ENCODE measurements around the gene ACTN4. TPM values are rescaled to one million over a fixed set of nuclear protein-coding genes. Genes with fewer than 3 reads are reported as not detected.

The ACTN4 gene
- total RNA-seq, 1 experiment from 2014 or later: 199 TPM

DNA sequence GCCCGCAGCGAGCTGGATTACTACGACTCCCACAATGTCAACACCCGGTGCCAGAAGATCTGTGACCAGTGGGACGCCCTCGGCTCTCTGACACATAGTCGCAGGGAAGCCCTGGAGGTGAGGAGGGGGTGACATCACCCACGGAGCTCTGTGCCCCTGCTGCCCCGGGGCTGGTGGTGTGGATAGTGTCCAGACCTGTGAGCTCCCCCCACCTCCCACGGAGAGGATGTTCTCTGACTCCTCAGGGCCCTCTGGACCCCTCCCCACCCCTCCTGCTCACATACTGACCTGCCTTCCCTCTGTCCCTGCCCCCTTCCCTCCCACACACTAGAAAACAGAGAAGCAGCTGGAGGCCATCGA, 76.1 kb downstream of the ACTN4 start:
- DNase-seq (ENCODE audit: low read depth): no peak

DNA sequence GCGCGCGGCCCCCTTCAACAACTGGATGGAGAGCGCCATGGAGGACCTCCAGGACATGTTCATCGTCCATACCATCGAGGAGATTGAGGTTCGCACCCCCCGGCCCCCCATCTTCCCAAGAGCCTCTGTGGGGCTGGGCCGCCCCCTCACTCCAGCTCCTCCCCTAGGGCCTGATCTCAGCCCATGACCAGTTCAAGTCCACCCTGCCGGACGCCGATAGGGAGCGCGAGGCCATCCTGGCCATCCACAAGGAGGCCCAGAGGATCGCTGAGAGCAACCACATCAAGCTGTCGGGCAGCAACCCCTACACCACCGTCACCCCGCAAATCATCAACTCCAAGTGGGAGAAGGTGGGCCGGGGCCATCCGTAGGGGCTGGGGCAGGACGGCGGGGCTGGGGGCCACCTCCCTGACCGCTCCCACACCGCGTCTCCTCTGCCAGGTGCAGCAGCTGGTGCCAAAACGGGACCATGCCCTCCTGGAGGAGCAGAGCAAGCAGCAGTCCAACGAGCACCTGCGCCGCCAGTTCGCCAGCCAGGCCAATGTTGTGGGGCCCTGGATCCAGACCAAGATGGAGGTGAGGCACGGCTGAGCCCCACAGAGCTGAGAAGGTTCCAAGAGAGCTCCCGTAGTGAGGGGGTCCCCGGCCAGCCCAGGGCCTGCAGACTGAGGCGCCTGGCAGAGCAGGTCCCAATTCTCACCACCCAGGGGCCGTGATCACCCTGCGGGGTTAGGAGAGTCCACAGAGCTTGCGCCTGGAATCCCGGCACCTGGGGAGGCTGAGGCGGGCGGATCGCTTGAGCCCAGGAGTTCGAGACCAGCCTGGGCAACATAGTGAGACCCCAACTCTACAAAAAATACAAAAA, 76.8 kb downstream of the ACTN4 start:
- DNase-seq (ENCODE audit: low read depth): no peak

DNA sequence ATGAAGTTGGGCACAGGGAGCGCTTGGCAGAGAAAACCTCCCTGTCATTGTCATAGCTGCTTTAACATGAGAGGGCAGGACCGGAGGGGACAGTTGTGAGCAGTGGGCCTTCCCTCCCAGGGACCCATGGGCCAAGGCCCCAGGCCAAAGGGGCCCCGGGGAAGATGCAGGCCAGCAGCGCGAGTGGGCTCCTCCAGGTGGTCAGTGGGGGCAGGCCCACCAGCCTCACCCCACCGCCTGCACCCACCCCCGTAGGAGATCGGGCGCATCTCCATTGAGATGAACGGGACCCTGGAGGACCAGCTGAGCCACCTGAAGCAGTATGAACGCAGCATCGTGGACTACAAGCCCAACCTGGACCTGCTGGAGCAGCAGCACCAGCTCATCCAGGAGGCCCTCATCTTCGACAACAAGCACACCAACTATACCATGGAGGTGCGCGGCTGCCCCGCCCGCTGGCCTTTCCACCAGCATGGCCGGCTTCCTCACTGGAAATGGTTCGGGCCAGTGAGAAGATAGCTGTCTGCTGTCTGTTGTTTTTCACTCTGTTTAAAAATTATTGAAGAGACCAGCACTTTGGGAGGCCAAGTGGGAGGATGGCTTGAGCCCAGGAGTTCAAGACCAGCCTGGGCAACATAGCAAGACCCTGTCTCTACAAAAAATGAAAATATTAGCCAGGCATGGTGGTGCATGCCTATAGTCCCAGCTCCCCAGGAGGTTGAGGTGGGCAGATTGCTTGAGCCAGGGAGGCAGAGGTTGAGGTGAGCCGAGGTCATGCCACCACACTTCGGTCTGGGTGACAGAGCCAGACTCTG, 78.2 kb downstream of the ACTN4 start:
- no peak for DNase-seq (ENCODE audit: low read depth)

DNA sequence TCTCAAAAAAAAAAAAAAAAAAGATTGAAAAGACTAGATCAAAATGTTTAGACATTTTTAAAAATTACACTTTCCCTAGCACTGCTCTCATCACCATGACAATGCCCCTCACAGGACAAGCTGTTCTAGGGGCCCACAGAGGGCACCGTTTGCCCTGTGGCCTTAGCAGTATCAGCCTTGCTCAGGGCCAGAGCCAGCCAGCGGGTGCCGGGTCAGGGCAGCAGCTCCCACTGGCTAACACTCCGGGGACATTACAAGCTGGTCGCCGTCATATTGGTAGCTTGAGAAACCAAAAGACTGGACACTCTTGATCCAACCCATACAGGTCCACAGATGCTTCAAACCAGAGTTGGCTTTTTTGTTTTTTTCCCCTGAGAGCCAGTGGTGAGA, 78.8 kb downstream of the ACTN4 start:
- no peak for DNase-seq (ENCODE audit: low read depth)

DNA sequence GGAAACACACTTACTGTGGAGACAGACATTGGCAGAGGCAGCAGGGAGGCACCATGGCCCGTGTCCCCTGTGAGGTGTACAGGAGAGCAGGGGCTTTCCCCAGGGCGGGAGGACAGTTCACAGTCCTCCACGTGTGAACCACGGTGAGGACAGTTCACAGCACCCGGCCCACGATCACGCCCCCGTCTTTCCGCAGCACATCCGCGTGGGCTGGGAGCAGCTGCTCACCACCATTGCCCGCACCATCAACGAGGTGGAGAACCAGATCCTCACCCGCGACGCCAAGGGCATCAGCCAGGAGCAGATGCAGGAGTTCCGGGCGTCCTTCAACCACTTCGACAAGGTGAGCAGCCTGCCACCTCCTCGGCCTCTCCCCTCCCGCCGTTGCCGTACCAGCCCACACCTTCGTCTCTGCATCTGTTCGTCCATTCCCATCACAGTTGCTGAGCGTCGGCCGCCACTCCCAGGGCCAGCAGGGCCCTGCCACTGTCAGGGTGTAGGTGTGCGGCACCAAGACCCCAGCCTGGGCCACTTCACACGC, 79.4 kb downstream of the ACTN4 start:
- DNase-seq (ENCODE audit: low read depth): no peak

GRCh38 chr19:38727306-38727867, 79.9 kb downstream of the ACTN4 start:
- DNase-seq (ENCODE audit: low read depth): no peak

- DNase-seq (ENCODE audit: low read depth): no peak
These were observed 80.6 kb downstream of the ACTN4 start for GRCh38 chr19:38727868-38728660.

DNA sequence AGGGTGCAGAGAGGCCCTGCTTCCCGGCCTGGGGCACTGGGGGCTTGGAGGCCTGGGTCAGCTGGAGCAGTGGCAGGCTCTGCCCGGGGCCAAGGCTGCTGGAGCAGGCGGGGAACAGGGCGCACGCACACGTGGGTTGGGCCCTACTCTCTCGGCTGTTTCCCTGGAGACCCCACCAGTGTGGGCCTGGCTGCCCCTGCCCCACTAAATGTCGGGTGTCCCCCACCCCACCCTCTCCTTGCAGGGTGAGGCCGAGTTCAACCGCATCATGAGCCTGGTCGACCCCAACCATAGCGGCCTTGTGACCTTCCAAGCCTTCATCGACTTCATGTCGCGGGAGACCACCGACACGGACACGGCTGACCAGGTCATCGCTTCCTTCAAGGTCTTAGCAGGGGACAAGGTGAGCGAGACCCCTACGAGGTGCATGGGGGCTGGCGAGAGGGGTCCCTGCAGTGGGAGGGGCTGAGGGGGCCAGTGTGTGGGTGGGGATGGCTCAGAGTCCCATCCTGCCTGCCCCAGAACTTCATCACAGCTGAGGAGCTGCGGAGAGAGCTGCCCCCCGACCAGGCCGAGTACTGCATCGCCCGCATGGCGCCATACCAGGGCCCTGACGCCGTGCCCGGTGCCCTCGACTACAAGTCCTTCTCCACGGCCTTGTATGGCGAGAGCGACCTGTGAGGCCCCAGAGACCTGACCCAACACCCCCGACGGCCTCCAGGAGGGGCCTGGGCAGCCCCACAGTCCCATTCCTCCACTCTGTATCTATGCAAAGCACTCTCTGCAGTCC, 81.5 kb downstream of the ACTN4 start:
- DNase-seq (ENCODE audit: low read depth): no peak

GRCh38 chr19:38729653-38730469, 82.4 kb downstream of the ACTN4 start:
- peak; percentile 67 for DNase-seq (ENCODE audit: low read depth)

GRCh38 chr19:38730470-38730730, 83.0 kb downstream of the ACTN4 start:
- no peak for DNase-seq (ENCODE audit: low read depth)

- DNase-seq (ENCODE audit: low read depth): no peak
These were observed 83.5 kb downstream of the ACTN4 start for GRCh38 chr19:38730731-38731589.

GRCh38 chr19:38731654-38732301, 84.3 kb downstream of the ACTN4 start:
- no peak for DNase-seq (ENCODE audit: low read depth)

GRCh38 chr19:38733241-38733492, 85.7 kb downstream of the ACTN4 start:
- no peak for DNase-seq (ENCODE audit: low read depth)

- DNase-seq (ENCODE audit: low read depth): peak; percentile 51
These were observed 86.2 kb downstream of the ACTN4 start for GRCh38 chr19:38733493-38734175.

GRCh38 chr19:38734176-38734425, 86.7 kb downstream of the ACTN4 start:
- DNase-seq (ENCODE audit: low read depth): no peak

DNA sequence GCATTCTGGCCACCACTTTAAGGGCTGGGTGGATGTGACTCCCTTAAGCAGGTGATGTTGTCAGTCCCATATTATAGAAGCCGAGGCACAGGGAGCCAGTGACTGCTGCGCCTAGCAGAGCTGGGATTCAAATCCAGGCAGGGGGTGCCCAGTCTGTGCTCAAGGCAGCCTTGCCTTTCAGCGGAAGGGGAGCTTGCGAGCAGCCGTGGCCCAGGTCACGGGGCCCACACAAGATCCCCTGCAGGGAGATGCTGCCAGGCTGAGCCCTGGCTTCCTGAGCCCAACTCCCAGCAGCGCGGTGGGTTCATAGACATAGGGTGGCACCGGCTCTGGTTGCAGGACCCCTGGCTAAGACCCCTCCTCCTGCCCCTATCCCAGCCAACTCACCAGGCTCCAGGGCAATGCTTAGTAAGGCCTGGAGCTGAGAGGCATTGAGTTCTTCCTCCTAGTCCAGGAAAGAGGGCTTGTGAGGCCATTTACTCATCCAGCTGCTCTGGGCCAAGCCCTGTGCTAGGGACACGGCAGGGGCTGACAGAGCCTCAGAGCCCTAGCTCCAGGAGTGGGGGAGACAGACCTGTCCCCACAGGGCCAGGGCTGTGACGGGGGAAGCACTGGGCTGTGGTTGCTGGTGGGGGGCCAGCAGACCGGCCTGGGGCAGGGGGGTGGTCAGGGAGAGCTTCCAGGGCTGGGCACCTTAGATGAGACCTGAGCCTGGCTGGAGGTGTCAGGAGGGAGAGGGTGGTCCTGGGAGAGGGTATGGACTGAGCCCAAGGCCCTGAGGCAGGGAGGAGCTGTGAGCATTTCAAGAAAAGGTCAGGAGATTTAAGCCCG, 87.2 kb downstream of the ACTN4 start:
- DNase-seq (ENCODE audit: low read depth): peak; percentile 61

DNA sequence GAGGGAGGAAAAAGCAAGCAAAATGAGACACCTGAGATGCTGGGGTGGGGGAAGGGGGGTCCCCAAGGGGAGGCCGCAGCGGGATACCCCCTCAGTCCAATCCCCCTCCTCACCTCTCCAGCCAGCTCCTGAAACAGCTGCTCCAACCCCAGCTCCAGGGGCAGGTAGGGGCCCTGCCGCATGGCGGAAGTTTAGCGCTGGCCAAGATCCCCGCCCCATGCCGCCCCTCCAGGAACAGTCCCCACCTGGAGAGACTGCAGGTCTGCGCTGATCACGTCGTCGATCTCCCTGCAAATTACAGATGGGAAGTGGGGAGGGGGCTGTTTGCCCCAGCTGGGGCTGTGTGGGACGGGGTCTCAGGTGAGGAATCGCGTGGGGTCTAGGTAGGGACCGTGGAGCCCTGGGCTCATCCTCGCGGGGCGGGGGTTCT, 87.8 kb downstream of the ACTN4 start:
- DNase-seq (ENCODE audit: low read depth): peak; percentile 32

GRCh38 chr19:38736036-38736412, 88.6 kb downstream of the ACTN4 start:
- DNase-seq (ENCODE audit: low read depth): peak; percentile 63

Data from Daoy (cell line).